CD4-positive, alpha-beta T cell treated with Interleukin-15 for 4 hours (primary cell): ENCODE measurements around the gene MLIP.

Source experiments
- DNase-seq: peaks from one replicate; pipeline ENCODE4 v3.0.0-alpha.2; 2020; ENCODE audit warnings: low spot score

Gene MLIP

GRCh38 chr6:54285595-54285994 is 174.4 kb downstream of the MLIP start:
- DNase-seq: no peak

GRCh38 chr6:54286141-54286540 is 174.9 kb downstream of the MLIP start:
- no peak for DNase-seq

- no peak for DNase-seq
Observed at GRCh38 chr6:54288474-54288873, 177.2 kb downstream of the MLIP start.

GRCh38 chr6:54289426-54289825 is 178.2 kb downstream of the MLIP start:
- DNase-seq: no peak

- DNase-seq: no peak
Observed at GRCh38 chr6:54291146-54291545, 179.9 kb downstream of the MLIP start.

GRCh38 chr6:54291738-54292137 is 180.5 kb downstream of the MLIP start:
- DNase-seq: no peak

GRCh38 chr6:54294965-54295532 is 183.8 kb downstream of the MLIP start:
- no peak for DNase-seq

- DNase-seq: no peak
Observed at GRCh38 chr6:54299542-54300269, 188.5 kb downstream of the MLIP start.

- DNase-seq: no peak
Observed at GRCh38 chr6:54301770-54302169, 190.5 kb downstream of the MLIP start.

GRCh38 chr6:54307439-54307910 is 196.2 kb downstream of the MLIP start:
- no peak for DNase-seq

GRCh38 chr6:54308289-54308985 is 197.2 kb downstream of the MLIP start, which contains the start of gene TINAG:
Gene TINAG, plus strand, starts transcription at chr6:54308441. Its CDS starts 110 bp downstream, at chr6:54308551.
- DNase-seq: no peak

GRCh38 chr6:54308986-54309315 is 197.7 kb downstream of the MLIP start:
- no peak for DNase-seq

- no peak for DNase-seq
Observed at GRCh38 chr6:54310377-54311152, 199.3 kb downstream of the MLIP start.

GRCh38 chr6:54315656-54316055 is 204.4 kb downstream of the MLIP start:
- DNase-seq: no peak
